HG03039 (cell line): ENCODE results near the gene SCYGR1.
"Not testable (repeated sequence)": the region's sequence is repeated elsewhere in the genome, so short reads cannot be mapped to it uniquely, and the experiment has no call there.

Source experiments
- ATAC-seq: cut with Tn5 transposase; IDR thresholded peaks from one replicate; pipeline ENCODE4 v1.9.1; 2021; ENCODE audit warnings: mild to moderate bottlenecking, moderate library complexity; ENCODE audit not compliant: unreplicated experiment

The SCYGR1 gene

GRCh38 chr2:227374158-227374557 lies 13.6 kb downstream of the SCYGR1 start:
- no peak for ATAC-seq

- no peak for ATAC-seq
Observed at GRCh38 chr2:227373389-227373788, 14.4 kb downstream of the SCYGR1 start.

GRCh38 chr2:227370791-227371312 lies 16.9 kb downstream of the SCYGR1 start:
- no peak for ATAC-seq

- ATAC-seq: no peak
Observed at GRCh38 chr2:227370092-227370491, 17.7 kb downstream of the SCYGR1 start.

- no peak for ATAC-seq
Observed at GRCh38 chr2:227368574-227368973, 19.2 kb downstream of the SCYGR1 start.

- no peak for ATAC-seq
Observed at GRCh38 chr2:227367427-227367795, 20.3 kb downstream of the SCYGR1 start.

GRCh38 chr2:227366769-227367426 lies 20.9 kb downstream of the SCYGR1 start:
- ATAC-seq: no peak

- no peak for ATAC-seq
Observed at GRCh38 chr2:227365833-227366232, 21.9 kb downstream of the SCYGR1 start.

GRCh38 chr2:227364585-227365263 lies 23.0 kb downstream of the SCYGR1 start:
- not testable (repeated sequence) for ATAC-seq

GRCh38 chr2:227363756-227364155 lies 24.0 kb downstream of the SCYGR1 start:
- no peak for ATAC-seq

- ATAC-seq: no peak
Observed at GRCh38 chr2:227360351-227360750, 27.4 kb downstream of the SCYGR1 start.

- peak; percentile 93 for ATAC-seq
Observed at GRCh38 chr2:227351639-227352038, 36.1 kb downstream of the SCYGR1 start.

GRCh38 chr2:227349989-227350612 lies 37.6 kb downstream of the SCYGR1 start:
- no peak for ATAC-seq

- ATAC-seq: no peak
Observed at GRCh38 chr2:227348324-227348723, 39.4 kb downstream of the SCYGR1 start.

GRCh38 chr2:227347117-227347516 lies 40.6 kb downstream of the SCYGR1 start:
- ATAC-seq: no peak

GRCh38 chr2:227344231-227344630 lies 43.5 kb downstream of the SCYGR1 start:
- no peak for ATAC-seq

- no peak for ATAC-seq
Observed at GRCh38 chr2:227341553-227341952, 46.2 kb downstream of the SCYGR1 start.

- ATAC-seq: no peak
Observed at GRCh38 chr2:227340106-227340505, 47.6 kb downstream of the SCYGR1 start.

GRCh38 chr2:227339098-227339599 lies 48.6 kb downstream of the SCYGR1 start:
- ATAC-seq: no peak
